K562 (cell line): ENCODE measurements around the gene NEURL2. TPM values are rescaled to one million over a fixed set of nuclear protein-coding genes. Genes with fewer than 3 reads are reported as not detected.

ENCODE experiments used
- ATF6 ChIP-seq: sonication (generic); formaldehyde crosslinking; IDR thresholded peaks from 2 replicates; pipeline ENCODE4 v1.4.0; 2020; ENCODE audit warnings: mild to moderate bottlenecking, missing genetic modification reagents
- CEBPZ ChIP-seq: fragments of 150-350 bp; IDR thresholded peaks from 2 replicates; pipeline ENCODE4 v1.6.1; 2014; ENCODE audit warnings: low read depth, mild to moderate bottlenecking, low read length, borderline replicate concordance
- CTBP1 ChIP-seq: fragments of 450-650 bp; IDR thresholded peaks from 2 replicates; pipeline ENCODE4 v1.6.1; 2016; ENCODE audit warnings: borderline replicate concordance
- DLX4 ChIP-seq: fragments of 250-450 bp; sonication (Bioruptor Pico); IDR thresholded peaks from 2 replicates; pipeline ENCODE4 v1.6.1; 2021; ENCODE audit warnings: mild to moderate bottlenecking
- E2F5 ChIP-seq: sonication (generic); formaldehyde crosslinking; IDR thresholded peaks from 2 replicates; pipeline ENCODE4 v1.8.0; 2022; ENCODE audit warnings: mild to moderate bottlenecking, missing genetic modification reagents
- FOS ChIP-seq: IDR thresholded peaks from 3 replicates; pipeline ENCODE4 v1.6.1; 2011; ENCODE audit not compliant: insufficient read length; ENCODE audit errors: extremely low read depth
- HES1 ChIP-seq: fragments of 450-650 bp; IDR thresholded peaks from 2 replicates; pipeline ENCODE4 v1.6.1; 2016; ENCODE audit warnings: low read depth, mild to moderate bottlenecking, moderate library complexity
- LEF1 ChIP-seq: fragments of 450-650 bp; IDR thresholded peaks from 2 replicates; pipeline ENCODE4 v1.6.1; 2016; ENCODE audit warnings: mild to moderate bottlenecking
- NCOR1 ChIP-seq: fragments of 450-650 bp; IDR thresholded peaks from 2 replicates; pipeline ENCODE4 v1.6.1; 2016; ENCODE audit warnings: mild to moderate bottlenecking, moderate library complexity
- NR2C2 ChIP-seq, 2 experiments: fragments of 200-800 bp in 1 of 2; sonication (Bioruptor generic) in 1 of 2; sonication (generic) in 1 of 2; formaldehyde crosslinking in 1 of 2; IDR thresholded peaks; 2 replicates each; pipeline versions ENCODE4 v1.6.1 to v1.8.0; 2016 to 2022; ENCODE audit warnings: mild to moderate bottlenecking in 1 of 2, missing compliant biosample characterization in 1 of 2, missing genetic modification characterization in 1 of 2, missing genetic modification reagents in 1 of 2
- RNF2 ChIP-seq: sonication (generic); IDR thresholded peaks from 2 replicates; pipeline ENCODE4 v1.6.1; 2016
- TBP ChIP-seq: optimal IDR thresholded peaks from 2 replicates; pipeline ENCODE3; 2011; ENCODE audit warnings: low read depth, low read length, improper control_type of control experiment
- TEAD1 ChIP-seq, 2 experiments: fragments of 450-650 bp in 1 of 2; sonication (generic) in 1 of 2; formaldehyde crosslinking; IDR thresholded peaks; 2 replicates each; pipeline versions ENCODE4 v1.4.0 to v1.8.0; 2020 to 2022; ENCODE audit warnings: mild to moderate bottlenecking in 2 of 2, missing genetic modification reagents in 1 of 2
- ZKSCAN8 ChIP-seq: fragments of 200-800 bp; sonication (Bioruptor generic); IDR thresholded peaks from 2 replicates; pipeline ENCODE4 v1.6.1; 2016; ENCODE audit warnings: missing genetic modification characterization, missing compliant biosample characterization
- ZNF124 ChIP-seq: sonication (generic); formaldehyde crosslinking; IDR thresholded peaks from 2 replicates; pipeline ENCODE4 v1.8.1; 2022; ENCODE audit warnings: missing genetic modification reagents
- polyA plus RNA-seq, 8 experiments: library from polyadenylated mRNA; depleted of rRNA in 4 of 8; stranded (reverse) in 5 of 8; unstranded in 3 of 8; fragments of >200 nt; fragmentation: Nextera tagmentation in 2 of 8; fragmentation: Illumina TruSeq in 1 of 8; extraction: Ambion mirVana in 2 of 8; extraction: Trizol in 1 of 8; gene quantifications; 2 replicates each; pipeline versions ENCODE4 v1.2.1 to v1.2.3, GENCODE V29; 2011 to 2014; ENCODE audit warnings: inconsistent platforms in 1 of 8, missing spikeins in 1 of 8
- total RNA-seq, 7 experiments: library from RNA; depleted of rRNA in 6 of 7; stranded (reverse); fragments of >200 nt in 6 of 7; fragmentation: Illumina TruSeq in 2 of 7; extraction: Trizol in 2 of 7; gene quantifications; 2 replicates each; pipeline versions ENCODE4 v1.2.1 to v1.2.3, GENCODE V29; 2011 to 2021; ENCODE audit warnings: low replicate concordance in 1 of 7

Gene NEURL2
- total and polyA plus RNA-seq, 9 of the 15 experiments (the other 6 are each of a cell fraction or from before 2014, with no cell fraction given), result 0.22 to 1.9 (median 0.50) TPM; not detected in 1

GRCh38 chr20:45890985-45891983 is at the start of gene NEURL2, which contains the start of gene CTSA (continued):
- no peak for TF ChIP-seq DLX4 (CRISPR knock-in tag)
- TF ChIP-seq HES1, result no peak
- TF ChIP-seq ZKSCAN8, result no peak
- TF ChIP-seq E2F5 (CRISPR knock-in tag), result no peak
- peak; percentile 89 for TF ChIP-seq RNF2
- peak in 1 of 2 experiments; percentile 69; a peak in 2 of 4 replicates for TF ChIP-seq TEAD1 (CRISPR knock-in tag; IDR thresholded peaks at IDR 0.05)
- TF ChIP-seq CTBP1, result 0 out of 2 replicates have a peak, but pooled peaks have one; percentile 52
- TF ChIP-seq CEBPZ, result 0 out of 2 replicates have a peak, but pooled peaks have one; percentile 31
- peak; percentile 44 for TF ChIP-seq NCOR1
- TF ChIP-seq ATF6 (CRISPR knock-in tag), result peak; percentile 61; the same call in 1 of the 2 replicates
- peak; percentile 67; the same call in 1 of the 2 replicates for TF ChIP-seq LEF1
- peak; percentile 83 for TF ChIP-seq TBP
- no peak for TF ChIP-seq NR2C2 (CRISPR knock-in tag; IDR thresholded peaks at IDR 0.05)
- TF ChIP-seq NR2C2 (tag; IDR thresholded peaks at IDR 0.05), result peak; percentile 90
- 0 out of 2 replicates have a peak, but pooled peaks have one; percentile 60 for TF ChIP-seq ZNF124 (CRISPR knock-in tag)
- peak; percentile 79 for TF ChIP-seq FOS
